GM12864 (cell line): ENCODE results near the gene KDM1B.

ENCODE experiments used
- DNase-seq: peaks from one replicate; pipeline ENCODE4 v3.0.0-alpha.2; 2011; ENCODE audit warnings: low read depth
- H3K4me3 ChIP-seq: 2 replicates; pipeline ENCODE4 v1.5.1; 2011; ENCODE audit warnings: mild to moderate bottlenecking, low read depth, low read length, control low read depth
- TF ChIP-seq, protein P1 (sequence below): IDR thresholded peaks from 2 replicates; pipeline ENCODE4 v1.5.1; 2011; ENCODE audit warnings: low read depth, mild to moderate bottlenecking, moderate library complexity, low read length, control low read depth, inconsistent platforms; ENCODE audit errors: missing control alignments

The KDM1B gene

DNA sequence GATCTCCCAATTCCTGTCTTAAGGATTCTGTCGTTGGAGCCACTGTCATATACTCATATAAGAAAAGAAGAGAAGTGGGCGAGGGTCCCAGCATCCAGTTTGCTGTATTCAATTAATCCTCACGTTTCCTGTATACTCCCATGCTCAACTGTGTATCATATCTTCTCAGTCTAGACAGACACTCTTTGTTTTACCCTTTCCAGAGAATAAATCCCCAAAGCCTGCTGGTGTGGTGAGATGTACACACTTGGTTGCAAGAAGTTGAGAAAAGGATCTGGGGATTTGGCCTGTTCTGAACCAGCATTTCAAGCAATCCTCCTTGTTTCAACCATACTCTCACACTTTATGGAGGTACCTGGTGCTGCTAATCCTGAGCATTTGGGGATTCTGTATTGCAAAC lies 3.4 kb upstream of the KDM1B start:
- TF ChIP-seq, protein P1, sequence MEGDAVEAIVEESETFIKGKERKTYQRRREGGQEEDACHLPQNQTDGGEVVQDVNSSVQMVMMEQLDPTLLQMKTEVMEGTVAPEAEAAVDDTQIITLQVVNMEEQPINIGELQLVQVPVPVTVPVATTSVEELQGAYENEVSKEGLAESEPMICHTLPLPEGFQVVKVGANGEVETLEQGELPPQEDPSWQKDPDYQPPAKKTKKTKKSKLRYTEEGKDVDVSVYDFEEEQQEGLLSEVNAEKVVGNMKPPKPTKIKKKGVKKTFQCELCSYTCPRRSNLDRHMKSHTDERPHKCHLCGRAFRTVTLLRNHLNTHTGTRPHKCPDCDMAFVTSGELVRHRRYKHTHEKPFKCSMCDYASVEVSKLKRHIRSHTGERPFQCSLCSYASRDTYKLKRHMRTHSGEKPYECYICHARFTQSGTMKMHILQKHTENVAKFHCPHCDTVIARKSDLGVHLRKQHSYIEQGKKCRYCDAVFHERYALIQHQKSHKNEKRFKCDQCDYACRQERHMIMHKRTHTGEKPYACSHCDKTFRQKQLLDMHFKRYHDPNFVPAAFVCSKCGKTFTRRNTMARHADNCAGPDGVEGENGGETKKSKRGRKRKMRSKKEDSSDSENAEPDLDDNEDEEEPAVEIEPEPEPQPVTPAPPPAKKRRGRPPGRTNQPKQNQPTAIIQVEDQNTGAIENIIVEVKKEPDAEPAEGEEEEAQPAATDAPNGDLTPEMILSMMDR, result no peak
- no peak for DNase-seq
- H3K4me3 ChIP-seq, result no peak overlapping the region

DNA sequence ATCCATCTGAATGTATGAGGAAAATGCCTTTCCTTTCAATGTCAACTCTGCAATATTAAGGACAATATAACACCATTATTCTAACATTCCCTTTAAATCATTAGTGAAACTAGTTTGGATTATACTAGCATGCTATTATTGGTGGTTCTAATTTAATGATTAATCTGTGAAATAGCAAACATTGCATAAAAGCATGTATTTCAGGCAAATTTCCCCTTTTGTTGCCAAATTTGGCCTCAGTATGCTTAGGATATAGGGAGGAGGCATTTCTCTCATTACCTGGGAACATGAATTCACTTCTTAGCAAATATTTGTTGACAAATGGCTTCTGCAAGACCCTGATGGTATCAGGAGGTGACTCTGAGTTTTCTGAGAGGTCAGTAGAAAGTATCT lies 1.9 kb upstream of the KDM1B start:
- TF ChIP-seq, protein P1, result no peak
- DNase-seq, result no peak
- no peak overlapping the region for H3K4me3 ChIP-seq

DNA sequence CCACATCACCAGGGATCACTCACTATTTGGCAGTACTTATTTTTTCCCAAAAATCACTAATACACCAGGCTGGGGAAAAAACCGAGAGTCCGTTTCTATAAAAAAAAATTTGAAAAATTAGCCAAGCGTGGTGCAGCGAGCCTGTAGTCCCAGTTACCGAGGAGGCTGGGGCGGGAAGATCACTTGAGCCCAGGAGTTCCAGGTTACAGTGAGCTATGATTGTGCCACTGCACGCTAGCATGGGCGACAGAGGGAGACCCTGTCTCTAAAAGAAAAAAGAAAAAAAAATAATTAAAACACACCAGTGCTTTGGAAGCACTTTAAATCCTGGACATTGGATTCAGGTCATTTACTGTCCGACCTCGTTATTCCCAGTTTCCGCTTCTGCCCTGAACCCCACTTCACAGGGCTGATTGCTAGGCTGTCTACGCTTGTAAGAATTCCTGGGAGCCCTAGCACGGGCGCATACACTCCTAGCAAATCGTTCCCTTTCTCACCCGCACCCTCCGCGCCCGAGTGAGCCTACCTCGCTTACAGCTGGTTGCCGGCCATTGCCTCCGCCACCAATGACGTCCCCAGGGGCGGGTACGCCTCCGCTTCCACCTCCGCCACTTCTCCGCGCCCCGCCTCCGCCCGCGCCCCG lies 594 bp upstream of the KDM1B start, which contains the start of gene TPMT:
Gene TPMT, minus strand, starts transcription at position 571 of the 643 bp plus-strand sequence. CDS start 5,950 bp downstream, outside the sequence.
- DNase-seq, result no peak
- H3K4me3 ChIP-seq, result peak within 1 kb of the TSS; percentile 75
- TF ChIP-seq, protein P1, result no peak

DNA sequence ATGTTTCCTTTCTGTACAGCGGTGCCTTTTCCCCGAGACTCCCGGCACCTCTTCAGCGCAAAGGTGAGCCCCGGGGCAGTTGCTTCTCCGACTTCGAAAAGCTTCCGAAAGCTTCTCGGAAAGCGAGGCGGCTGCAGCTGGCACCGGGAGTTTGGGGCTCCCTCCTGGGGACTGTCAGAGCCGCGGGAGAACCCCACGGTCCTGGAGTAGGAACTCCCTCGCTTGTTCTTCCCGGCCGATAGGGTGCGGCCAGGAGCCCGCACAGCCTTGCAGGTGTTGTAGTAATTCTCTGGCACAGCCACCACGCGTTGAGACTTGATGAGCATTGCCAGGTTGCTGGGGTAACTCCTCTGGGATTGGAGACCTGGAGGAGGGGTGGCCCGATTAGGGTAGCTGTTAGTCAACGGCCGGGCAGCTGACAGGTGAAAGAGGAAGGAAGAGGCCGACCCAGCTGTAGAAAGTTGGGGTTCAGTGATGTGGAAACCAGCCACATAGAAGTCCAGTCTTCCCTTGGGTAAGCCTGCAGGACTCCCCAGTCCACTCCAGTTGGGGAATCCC lies 721 bp downstream of the KDM1B start:
- peak overlapping the region; percentile 69 for H3K4me3 ChIP-seq
- DNase-seq, result peak; percentile 60
- TF ChIP-seq, protein P1, result peak; percentile 29

DNA sequence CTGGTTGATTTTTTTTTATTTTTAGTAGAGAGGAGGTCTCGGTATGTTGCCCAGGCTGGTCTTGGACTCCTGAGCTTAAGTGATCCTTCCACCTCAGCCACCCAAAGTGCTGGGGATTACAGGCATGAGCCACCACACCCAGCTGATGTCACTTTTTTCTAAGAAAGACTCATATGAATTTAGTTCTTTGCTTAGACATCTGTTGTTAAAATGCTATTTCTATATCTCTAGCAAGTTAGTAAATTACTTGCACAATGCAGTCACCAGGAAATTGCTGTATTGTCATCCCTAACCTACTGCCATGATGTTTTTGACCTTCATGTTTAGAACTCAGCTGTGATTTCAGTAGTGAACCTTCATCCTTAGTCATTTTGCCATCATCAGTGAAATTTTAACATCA lies 5.7 kb downstream of the KDM1B start:
- TF ChIP-seq, protein P1, result no peak
- DNase-seq, result no peak
- no peak overlapping the region for H3K4me3 ChIP-seq

DNA sequence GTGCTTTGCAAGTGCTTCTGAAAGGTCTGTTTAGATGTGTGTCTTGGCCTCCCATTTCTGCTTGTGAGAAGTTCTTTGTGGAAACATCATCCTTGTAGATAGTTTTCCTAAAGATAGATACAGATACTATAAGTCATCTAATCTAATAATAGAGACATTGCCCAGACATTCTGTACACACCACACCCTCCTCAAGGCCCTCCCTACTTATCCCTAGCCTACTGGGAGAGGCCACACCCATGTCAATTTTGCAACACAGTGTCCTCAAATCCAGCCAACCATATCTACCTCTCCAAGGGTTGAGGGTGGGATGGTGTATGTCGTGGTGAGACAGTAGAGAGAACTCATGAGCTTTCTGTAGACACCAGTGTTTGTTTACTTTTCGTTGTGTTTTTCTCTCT lies 6.2 kb downstream of the KDM1B start:
- H3K4me3 ChIP-seq, result no peak overlapping the region
- TF ChIP-seq, protein P1, result no peak
- no peak for DNase-seq

DNA sequence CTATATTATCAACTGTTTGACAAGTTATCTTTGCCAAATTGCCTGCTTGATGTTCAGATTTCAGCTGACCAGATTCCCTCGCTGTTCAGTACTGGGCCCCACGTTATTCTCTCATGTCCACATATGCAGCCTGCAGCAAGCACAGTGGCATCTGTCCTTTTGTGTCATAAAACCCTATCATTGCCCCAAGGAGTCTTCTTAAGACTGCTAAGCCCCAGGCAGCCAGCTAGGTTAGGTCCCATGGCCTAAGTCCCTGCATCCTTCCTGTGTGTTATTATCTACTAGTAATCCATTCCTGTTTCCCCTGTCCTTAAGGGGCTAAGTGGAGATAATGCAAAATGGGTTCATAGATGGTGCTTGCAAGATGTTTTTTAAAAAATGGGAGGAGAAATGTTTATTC lies 7.2 kb downstream of the KDM1B start:
- DNase-seq, result no peak
- TF ChIP-seq, protein P1, result no peak
- no peak overlapping the region for H3K4me3 ChIP-seq
